ENCODE data around the gene APIP.

APIP gene

GRCh38 chr11:34840736-34841386 lies 75.3 kb downstream of the APIP start:
- no peak for DNase-seq (ENCODE audit: low spot score)

GRCh38 chr11:34839969-34840368 lies 76.2 kb downstream of the APIP start:
- no peak for DNase-seq (ENCODE audit: low spot score)

- no peak for DNase-seq (ENCODE audit: low spot score)
These were observed 79.0 kb downstream of the APIP start for GRCh38 chr11:34836958-34837856.

GRCh38 chr11:34833602-34834001 lies 82.6 kb downstream of the APIP start:
- no peak for DNase-seq (ENCODE audit: low spot score)

Measured in left forelimb (tissue), 1 donor.